ENCODE data around the gene CFAP65. TPM values are rescaled to one million over a fixed set of nuclear protein-coding genes. Genes with fewer than 3 reads are reported as not detected.

CFAP65 gene
- total RNA-seq, 1 experiment from 2014 or later, result 0.52 TPM

- intact Hi-C loops (cut with micrococcal nuclease), result loop anchor here (5.0 kb wide), 1 partner anchor 480 kb away; the partner anchor contains the start of genes CHPF and TMEM198
- H3K4me1 ChIP-seq (ENCODE audit: control insufficient read depth in 1 of 2, insufficient read depth in 2 of 2, low read length in 2 of 2), result no peaks in the 10 kb centered on the region
- no peaks in the 10 kb centered on the region for H3K9me2 ChIP-seq (ENCODE audit: insufficient read depth)
- RAD21 ChIA-PET (ENCODE audit: low non-redundant PET in 1 of 2, low total read pairs in 2 of 2, uncharacterized antibody in 2 of 2, unreplicated experiment in 2 of 2), result no interaction called here
- no peak for DNase-seq (ENCODE audit: low read depth, low spot score)
- POLR2A ChIA-PET, result no interaction called here
- no peaks in the 10 kb centered on the region for H3K79me2 ChIP-seq (ENCODE audit: insufficient read depth, low read length)
- no peak for ATAC-seq
- no peaks in the 10 kb centered on the region for H4K20me1 ChIP-seq (ENCODE audit: insufficient read depth)
- H3K4me2 ChIP-seq (ENCODE audit: low read length), result no peak overlapping the region
- no peak overlapping the region for H3K9ac ChIP-seq (ENCODE audit: low read length)
- no peak overlapping the region for H3K27ac ChIP-seq (ENCODE audit: low read depth, low read length)
- CTCF ChIA-PET, result interaction anchor here (1.0 to 2.2 kb wide), 3 partner anchors 11 to 93 kb away, joined by 3 to 9 read pairs (median 3); no protein-coding TSS in a partner anchor
- H2AFZ ChIP-seq (ENCODE audit: low read depth, low read length, poor library complexity, severe bottlenecking), result no peak overlapping the region
- no peak overlapping the region for H3K4me3 ChIP-seq (replicated peaks in 1 of 2; ENCODE audit: low read depth in 1 of 2, low read length in 2 of 2)
- TF ChIP-seq, protein P1, sequence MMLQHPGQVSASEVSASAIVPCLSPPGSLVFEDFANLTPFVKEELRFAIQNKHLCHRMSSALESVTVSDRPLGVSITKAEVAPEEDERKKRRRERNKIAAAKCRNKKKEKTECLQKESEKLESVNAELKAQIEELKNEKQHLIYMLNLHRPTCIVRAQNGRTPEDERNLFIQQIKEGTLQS (IDR thresholded peaks at IDR 0.05), result no peak
- TF ChIP-seq CEBPB (IDR thresholded peaks at IDR 0.05; ENCODE audit: low read depth) (no peak), EZH2phosphoT487 (IDR thresholded peaks at IDR 0.05; ENCODE audit: borderline replicate concordance) (no peak), RAD21 (IDR thresholded peaks at IDR 0.05; ENCODE audit: low read depth) (no peak), POLR2AphosphoS5 (IDR thresholded peaks at IDR 0.05; ENCODE audit: low read depth, low read length) (no peak), SP1 (IDR thresholded peaks at IDR 0.05; ENCODE audit: low read depth) (no peak), POLR2A (IDR thresholded peaks at IDR 0.05; ENCODE audit: borderline replicate concordance, extremely low read depth, insufficient read depth, insufficient read length) (no peak)
- peaks cover 16% of the 10 kb centered on the region; the same call in 1 of the 2 replicates for H3K27me3 ChIP-seq (ENCODE audit: insufficient read depth, low read length)
- BruUV-seq (replicated peaks), result no TSS peak
- no peaks in the 10 kb centered on the region for H3K9me3 ChIP-seq (ENCODE audit: control insufficient read depth in 1 of 2, insufficient read depth in 1 of 2, low read depth in 1 of 2, low read length in 2 of 2)
- H3K36me3 ChIP-seq (ENCODE audit: control insufficient read depth in 1 of 2, insufficient read depth in 2 of 2, low read length in 2 of 2), result no peaks in the 10 kb centered on the region
These were observed 20.8 kb upstream of the CFAP65 start for GRCh38 chr2:219062081-219062480.

DNA sequence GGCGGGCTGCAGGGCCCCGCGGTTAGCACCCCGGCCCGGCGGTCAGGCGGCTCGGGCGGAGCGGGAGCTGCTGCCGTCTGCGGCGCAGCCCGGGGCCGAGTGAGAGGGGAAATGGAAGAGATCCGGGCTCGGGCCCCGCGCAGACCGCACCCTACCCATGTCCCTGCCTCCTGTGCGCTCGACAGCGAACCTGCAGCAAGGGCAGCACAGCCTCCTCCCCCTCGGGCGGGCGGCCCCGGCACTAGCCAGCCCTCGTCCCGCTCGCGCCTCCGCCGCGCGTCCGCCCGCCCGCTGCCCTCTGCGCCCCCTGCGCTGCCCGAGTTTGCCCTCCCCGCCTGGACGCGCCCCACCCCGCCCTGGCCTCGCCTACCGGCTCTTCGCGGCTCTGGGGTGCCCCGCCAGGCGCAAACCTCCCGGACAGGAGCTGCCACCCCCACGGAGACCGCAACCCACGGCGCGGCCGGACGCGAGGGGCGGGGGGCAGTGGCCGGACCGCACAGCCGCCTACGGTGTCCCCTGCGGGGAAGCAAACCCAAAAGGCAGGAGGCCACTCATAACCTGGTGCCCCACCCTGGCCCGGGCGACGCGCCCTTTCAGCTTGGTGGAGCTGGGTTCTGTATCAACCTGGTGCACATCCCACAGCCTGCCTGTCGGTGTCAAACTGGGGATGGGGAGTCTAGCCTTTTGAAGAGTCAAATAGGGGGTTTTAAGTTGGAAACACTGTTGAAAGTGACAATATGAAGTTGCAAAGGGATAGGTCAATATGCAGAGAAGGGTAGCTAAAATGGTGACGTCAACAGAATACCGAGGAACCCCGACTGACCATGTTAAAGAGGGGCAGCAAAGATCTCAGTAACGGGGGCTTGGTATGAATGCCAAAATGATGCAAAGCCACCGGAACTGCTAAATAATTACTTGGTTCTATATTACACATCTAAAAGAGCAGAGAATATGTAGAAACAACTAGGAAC is 19.8 kb upstream of the CFAP65 start, which contains the start of gene IHH:
Gene IHH (minus strand): TSS at position 101 of the 971 bp plus-strand sequence. CDS start 454 bp downstream, outside the sequence.
- no peaks in the 10 kb centered on the region for H3K36me3 ChIP-seq (ENCODE audit: control insufficient read depth in 1 of 2, insufficient read depth in 2 of 2, low read length in 2 of 2)
- peaks cover 16% of the 10 kb centered on the region; the same call in 1 of the 2 replicates for H3K27me3 ChIP-seq (ENCODE audit: insufficient read depth, low read length)
- H3K79me2 ChIP-seq (ENCODE audit: insufficient read depth, low read length), result no peaks in the 10 kb centered on the region
- H3K4me3 ChIP-seq (replicated peaks in 1 of 2; ENCODE audit: low read depth in 1 of 2, low read length in 2 of 2), result peak within 1 kb of the TSS in 1 of 2 experiments; percentile 16; a peak in 1 of 4 replicates
- BruUV-seq (replicated peaks), result no TSS peak
- POLR2A ChIA-PET, result no interaction called here
- H3K4me1 ChIP-seq (ENCODE audit: control insufficient read depth in 1 of 2, insufficient read depth in 2 of 2, low read length in 2 of 2), result no peaks in the 10 kb centered on the region
- peak within 1 kb of the TSS; percentile 39 for H3K4me2 ChIP-seq (ENCODE audit: low read length)
- DNase-seq (ENCODE audit: low read depth, low spot score) (no peak), ATAC-seq (peak; percentile 24; the same call in 1 of the 2 replicates)
- H3K9me3 ChIP-seq (ENCODE audit: control insufficient read depth in 1 of 2, insufficient read depth in 1 of 2, low read depth in 1 of 2, low read length in 2 of 2), result no peaks in the 10 kb centered on the region
- no peaks in the 10 kb centered on the region for H4K20me1 ChIP-seq (ENCODE audit: insufficient read depth)
- no peak within 1 kb of the TSS for H2AFZ ChIP-seq (ENCODE audit: low read depth, low read length, poor library complexity, severe bottlenecking)
- CTCF ChIA-PET, result interaction anchor here (1.0 to 2.2 kb wide), 3 partner anchors 12 to 94 kb away, joined by 3 to 9 read pairs (median 3); no protein-coding TSS in a partner anchor
- no peak within 1 kb of the TSS for H3K27ac ChIP-seq (ENCODE audit: low read depth, low read length)
- no peak within 1 kb of the TSS for H3K9ac ChIP-seq (ENCODE audit: low read length)
- no peaks in the 10 kb centered on the region for H3K9me2 ChIP-seq (ENCODE audit: insufficient read depth)
- RAD21 ChIA-PET (ENCODE audit: low non-redundant PET in 1 of 2, low total read pairs in 2 of 2, uncharacterized antibody in 2 of 2, unreplicated experiment in 2 of 2), result interaction anchor here in 1 of 2 experiments (1.2 kb wide), 1 partner anchor 93 kb away, joined by 3 read pairs; no protein-coding TSS in a partner anchor
- TF ChIP-seq CBX3 (IDR thresholded peaks at IDR 0.05; ENCODE audit: low read depth) (no peak), POLR2AphosphoS5 (IDR thresholded peaks at IDR 0.05; ENCODE audit: low read depth, low read length) (no peak), RAD21 (IDR thresholded peaks at IDR 0.05; ENCODE audit: low read depth) (no peak), ELF1 (IDR thresholded peaks at IDR 0.05; ENCODE audit: borderline replicate concordance, low read depth) (no peak), YY1 (IDR thresholded peaks at IDR 0.05; ENCODE audit: extremely low read depth, insufficient replicate concordance, low read depth, low read length) (no peak)
- TF ChIP-seq, protein P2, sequence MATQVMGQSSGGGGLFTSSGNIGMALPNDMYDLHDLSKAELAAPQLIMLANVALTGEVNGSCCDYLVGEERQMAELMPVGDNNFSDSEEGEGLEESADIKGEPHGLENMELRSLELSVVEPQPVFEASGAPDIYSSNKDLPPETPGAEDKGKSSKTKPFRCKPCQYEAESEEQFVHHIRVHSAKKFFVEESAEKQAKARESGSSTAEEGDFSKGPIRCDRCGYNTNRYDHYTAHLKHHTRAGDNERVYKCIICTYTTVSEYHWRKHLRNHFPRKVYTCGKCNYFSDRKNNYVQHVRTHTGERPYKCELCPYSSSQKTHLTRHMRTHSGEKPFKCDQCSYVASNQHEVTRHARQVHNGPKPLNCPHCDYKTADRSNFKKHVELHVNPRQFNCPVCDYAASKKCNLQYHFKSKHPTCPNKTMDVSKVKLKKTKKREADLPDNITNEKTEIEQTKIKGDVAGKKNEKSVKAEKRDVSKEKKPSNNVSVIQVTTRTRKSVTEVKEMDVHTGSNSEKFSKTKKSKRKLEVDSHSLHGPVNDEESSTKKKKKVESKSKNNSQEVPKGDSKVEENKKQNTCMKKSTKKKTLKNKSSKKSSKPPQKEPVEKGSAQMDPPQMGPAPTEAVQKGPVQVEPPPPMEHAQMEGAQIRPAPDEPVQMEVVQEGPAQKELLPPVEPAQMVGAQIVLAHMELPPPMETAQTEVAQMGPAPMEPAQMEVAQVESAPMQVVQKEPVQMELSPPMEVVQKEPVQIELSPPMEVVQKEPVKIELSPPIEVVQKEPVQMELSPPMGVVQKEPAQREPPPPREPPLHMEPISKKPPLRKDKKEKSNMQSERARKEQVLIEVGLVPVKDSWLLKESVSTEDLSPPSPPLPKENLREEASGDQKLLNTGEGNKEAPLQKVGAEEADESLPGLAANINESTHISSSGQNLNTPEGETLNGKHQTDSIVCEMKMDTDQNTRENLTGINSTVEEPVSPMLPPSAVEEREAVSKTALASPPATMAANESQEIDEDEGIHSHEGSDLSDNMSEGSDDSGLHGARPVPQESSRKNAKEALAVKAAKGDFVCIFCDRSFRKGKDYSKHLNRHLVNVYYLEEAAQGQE (IDR thresholded peaks at IDR 0.05; ENCODE audit: low read depth), result no peak
- intact Hi-C loops (cut with micrococcal nuclease), result loop anchor here (5.0 kb wide), 1 partner anchor 481 kb away; the partner anchor contains the start of genes CHPF and TMEM198
